Left ventricle myocardium inferior (tissue), 1 donor: ENCODE data around the gene APCDD1. TPM values are rescaled to one million over a fixed set of nuclear protein-coding genes. Genes with fewer than 3 reads are reported as not detected.

ENCODE experiments used
- DNase-seq: peaks from one replicate; pipeline ENCODE4 v3.0.0-alpha.2; 2020
- H3K27ac ChIP-seq: fragments of 200-600 bp; replicated peaks from 2 replicates; pipeline ENCODE4 v1.8.0; 2021
- H3K27me3 ChIP-seq: fragments of 200-600 bp; 2 replicates; pipeline ENCODE4 v1.8.0; 2021; ENCODE audit warnings: low read depth
- H3K36me3 ChIP-seq: fragments of 200-600 bp; 2 replicates; pipeline ENCODE4 v1.8.0; 2021
- H3K4me1 ChIP-seq: fragments of 200-600 bp; 2 replicates; pipeline ENCODE4 v1.8.0; 2021
- H3K4me3 ChIP-seq: fragments of 200-600 bp; 2 replicates; pipeline ENCODE4 v1.8.0; 2021; ENCODE audit warnings: mild to moderate bottlenecking, moderate library complexity
- H3K9me3 ChIP-seq: fragments of 200-600 bp; replicated peaks from 2 replicates; pipeline ENCODE4 v1.8.0; 2021
- intact Hi-C: fragments of 100-400 bp; cut with micrococcal nuclease; formaldehyde crosslinking; loops from one replicate; pipeline ENCODE4 v1.11.0; 2022
- total RNA-seq: library from RNA; stranded (reverse); fragmentation: NEBNext Ultra II Directional; extraction: Animal tissue kit (Norgen Biotek cat#: 25700); gene quantifications from one replicate; pipeline ENCODE4 v1.2.1, GENCODE V29; 2021
- TF ChIP-seq, protein P1 (sequence below): fragments of 200-600 bp; IDR thresholded peaks from 2 replicates; pipeline ENCODE4 v1.8.0; 2021; ENCODE audit warnings: antibody characterized with exemption, mild to moderate bottlenecking, borderline replicate concordance
- donor health status: DM: no; HTN: yes; CAD: no; lungs with severe emphysema.

The APCDD1 gene
- total RNA-seq, 1 donor from 2014 or later, result 38.0 TPM

DNA sequence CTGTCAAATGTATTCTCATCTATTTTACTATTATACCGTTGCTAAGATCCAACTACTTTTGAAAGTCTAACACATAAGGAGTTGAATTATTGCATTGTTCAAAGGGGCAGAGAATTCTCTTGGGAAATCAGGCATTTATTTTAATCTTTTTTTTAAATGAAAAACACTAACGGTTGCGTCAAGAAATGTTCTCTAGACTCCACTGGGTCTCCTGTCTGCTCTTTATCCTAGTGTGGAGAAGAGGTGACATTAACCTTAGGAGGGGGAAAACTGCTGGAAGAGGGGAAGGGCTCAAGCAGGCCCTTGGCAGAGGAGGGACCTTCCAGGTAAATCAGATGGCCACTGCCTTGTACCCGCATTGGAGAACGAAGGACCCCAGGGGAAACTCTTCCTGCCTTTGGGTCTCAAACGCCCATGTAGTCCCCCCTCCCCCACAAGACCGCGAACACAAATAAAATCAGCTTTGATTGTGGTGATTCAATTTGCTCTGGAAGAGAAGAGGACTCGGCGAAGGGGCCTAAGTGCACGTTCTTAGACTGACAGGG lies 1.1 kb upstream of the APCDD1 start:
- H3K4me1 ChIP-seq, result peaks cover 49% of the 10 kb centered on the region
- peak overlapping the region; percentile 76 for H3K4me3 ChIP-seq
- TF ChIP-seq, protein P1, sequence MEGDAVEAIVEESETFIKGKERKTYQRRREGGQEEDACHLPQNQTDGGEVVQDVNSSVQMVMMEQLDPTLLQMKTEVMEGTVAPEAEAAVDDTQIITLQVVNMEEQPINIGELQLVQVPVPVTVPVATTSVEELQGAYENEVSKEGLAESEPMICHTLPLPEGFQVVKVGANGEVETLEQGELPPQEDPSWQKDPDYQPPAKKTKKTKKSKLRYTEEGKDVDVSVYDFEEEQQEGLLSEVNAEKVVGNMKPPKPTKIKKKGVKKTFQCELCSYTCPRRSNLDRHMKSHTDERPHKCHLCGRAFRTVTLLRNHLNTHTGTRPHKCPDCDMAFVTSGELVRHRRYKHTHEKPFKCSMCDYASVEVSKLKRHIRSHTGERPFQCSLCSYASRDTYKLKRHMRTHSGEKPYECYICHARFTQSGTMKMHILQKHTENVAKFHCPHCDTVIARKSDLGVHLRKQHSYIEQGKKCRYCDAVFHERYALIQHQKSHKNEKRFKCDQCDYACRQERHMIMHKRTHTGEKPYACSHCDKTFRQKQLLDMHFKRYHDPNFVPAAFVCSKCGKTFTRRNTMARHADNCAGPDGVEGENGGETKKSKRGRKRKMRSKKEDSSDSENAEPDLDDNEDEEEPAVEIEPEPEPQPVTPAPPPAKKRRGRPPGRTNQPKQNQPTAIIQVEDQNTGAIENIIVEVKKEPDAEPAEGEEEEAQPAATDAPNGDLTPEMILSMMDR, result no peak
- peaks cover 10% of the 10 kb centered on the region for H3K27me3 ChIP-seq
- no peaks in the 10 kb centered on the region for H3K9me3 ChIP-seq
- no peak for DNase-seq
- intact Hi-C loops, result no loop called here
- peak overlapping the region; percentile 90 for H3K27ac ChIP-seq
- no peaks in the 10 kb centered on the region for H3K36me3 ChIP-seq

DNA sequence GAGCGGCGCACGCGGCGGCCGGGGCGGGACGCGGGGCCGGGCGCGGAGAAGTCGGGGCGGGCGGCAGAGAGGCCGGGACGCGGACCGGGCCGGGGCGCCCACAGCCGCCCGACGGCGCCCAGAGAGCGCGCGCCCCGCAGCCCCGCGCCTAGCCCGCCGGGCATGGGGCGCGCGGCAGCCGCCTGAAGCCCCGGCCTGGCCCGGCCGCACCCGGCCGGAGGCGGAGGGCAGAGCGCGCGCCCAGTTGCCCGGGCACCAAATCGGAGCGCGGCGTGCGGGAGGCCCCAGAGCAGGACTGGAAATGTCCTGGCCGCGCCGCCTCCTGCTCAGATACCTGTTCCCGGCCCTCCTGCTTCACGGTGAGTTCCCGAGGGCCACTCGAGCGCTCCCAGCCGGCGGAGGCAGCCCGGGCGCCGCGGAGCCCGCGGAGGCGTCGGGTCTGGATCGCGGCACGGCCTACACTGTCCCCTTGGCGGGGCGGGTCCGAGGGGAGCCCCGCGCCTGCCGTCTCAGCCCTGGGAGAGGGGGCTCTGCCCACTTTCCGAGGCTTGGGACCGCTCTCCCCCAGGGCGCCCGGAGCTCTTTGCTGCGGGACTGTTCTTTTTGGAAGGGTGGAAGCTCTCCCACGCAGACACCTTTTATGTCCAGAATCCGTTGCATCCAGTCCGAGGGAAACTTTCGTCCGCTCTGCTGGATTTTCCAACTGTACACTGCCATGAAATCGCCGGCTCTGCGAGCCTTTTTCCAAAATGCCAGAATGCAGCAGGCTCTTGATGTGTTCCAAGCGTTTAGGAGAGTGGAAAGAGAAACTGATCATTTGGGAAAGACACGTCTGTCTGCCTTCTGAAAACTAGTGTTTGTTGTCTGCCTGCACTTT lies 484 bp downstream of the APCDD1 start:
- TF ChIP-seq, protein P1, result no peak
- H3K27me3 ChIP-seq, result peaks cover 10% of the 10 kb centered on the region
- H3K36me3 ChIP-seq, result no peaks in the 10 kb centered on the region
- H3K27ac ChIP-seq, result peak overlapping the region; percentile 90
- DNase-seq, result no peak
- H3K4me1 ChIP-seq, result peaks cover 43% of the 10 kb centered on the region
- H3K9me3 ChIP-seq, result no peaks in the 10 kb centered on the region
- intact Hi-C loops, result no loop called here
- H3K4me3 ChIP-seq, result peak overlapping the region; percentile 76

DNA sequence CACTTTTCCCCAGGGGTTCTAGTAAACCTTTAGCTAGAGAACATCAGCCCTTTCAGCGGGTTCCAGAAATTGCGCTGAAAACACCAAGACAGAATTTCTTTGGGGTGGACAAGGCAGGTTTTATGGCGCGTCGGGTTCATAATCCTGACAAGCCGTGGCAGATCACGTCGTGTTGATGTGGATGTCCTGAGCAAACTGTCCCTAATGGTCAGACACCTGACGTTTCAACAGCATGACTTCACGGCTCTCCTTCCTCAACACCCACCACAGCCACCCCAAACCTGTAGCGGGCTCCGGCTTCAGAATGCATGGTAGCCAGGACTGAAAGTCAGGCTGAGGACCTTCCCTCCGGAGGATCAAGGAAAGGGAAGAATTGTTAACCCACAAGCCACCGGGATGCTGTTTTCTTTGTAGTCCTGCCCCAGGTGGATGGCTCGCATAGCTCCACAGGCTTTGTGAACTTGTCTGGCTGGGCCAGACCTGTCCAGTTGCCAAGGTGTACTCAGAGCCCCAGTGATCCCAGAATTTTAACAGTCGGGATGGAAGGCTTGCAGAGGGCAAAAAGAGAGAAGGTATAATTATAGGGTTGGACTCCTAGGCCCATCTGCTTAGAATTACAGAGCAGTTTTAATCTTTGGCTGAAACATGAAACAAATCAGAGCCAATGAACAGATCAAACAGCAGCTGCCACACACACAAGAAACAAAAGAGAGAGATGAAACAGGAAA lies 1.5 kb downstream of the APCDD1 start:
- no peaks in the 10 kb centered on the region for H3K9me3 ChIP-seq
- peaks cover 36% of the 10 kb centered on the region for H3K4me1 ChIP-seq
- intact Hi-C loops, result no loop called here
- H3K4me3 ChIP-seq, result peak overlapping the region; percentile 76
- TF ChIP-seq, protein P1, result no peak
- H3K27me3 ChIP-seq, result peaks cover 10% of the 10 kb centered on the region
- H3K27ac ChIP-seq, result peak overlapping the region; percentile 90
- H3K36me3 ChIP-seq, result no peaks in the 10 kb centered on the region
- no peak for DNase-seq

DNA sequence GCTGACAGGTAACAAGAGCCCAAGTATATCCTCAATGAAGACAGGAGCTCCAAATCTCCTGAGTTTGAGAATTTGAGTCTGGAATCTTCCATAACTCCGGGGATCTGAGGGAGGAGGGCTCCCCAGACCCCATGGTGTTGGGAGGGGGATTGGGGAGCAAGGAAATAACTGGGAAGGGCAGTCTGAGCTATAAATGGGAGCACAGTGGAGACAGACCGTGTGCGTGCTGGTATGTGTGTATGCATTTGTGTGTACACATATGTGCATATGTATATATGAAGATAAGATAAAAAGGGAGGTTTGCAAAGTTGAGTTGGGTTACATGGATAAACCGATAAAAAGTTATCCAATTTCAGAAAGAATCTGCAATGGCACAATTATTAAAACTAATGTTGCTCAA lies 2.3 kb downstream of the APCDD1 start:
- Histone ChIP-seq H3K27me3 (peaks cover 10% of the 10 kb centered on the region), H3K4me3 (peak overlapping the region; percentile 76), H3K27ac (peak overlapping the region; percentile 90), H3K36me3 (no peaks in the 10 kb centered on the region), H3K9me3 (no peaks in the 10 kb centered on the region), H3K4me1 (peaks cover 35% of the 10 kb centered on the region)
- DNase-seq, result no peak
- intact Hi-C loops, result no loop called here
- TF ChIP-seq, protein P1, result no peak

DNA sequence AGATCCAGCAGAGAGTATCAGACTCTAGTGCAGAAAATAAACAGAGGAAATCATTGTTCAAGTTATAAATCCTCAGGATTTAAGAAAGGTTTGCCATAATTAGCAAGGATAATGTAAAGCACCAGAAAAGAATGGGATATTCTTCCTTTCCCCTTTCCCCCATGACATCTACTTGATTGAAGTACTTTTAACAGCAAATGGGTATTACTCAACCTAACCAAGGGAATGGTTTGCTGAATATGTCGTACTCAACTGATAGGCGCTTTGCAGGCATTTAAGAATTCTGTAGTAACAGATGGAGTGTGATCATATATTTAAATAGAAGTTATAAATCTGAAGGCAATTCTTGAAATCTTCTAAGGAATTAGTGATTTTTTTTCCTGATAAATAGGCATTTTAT lies 2.7 kb downstream of the APCDD1 start:
- Histone ChIP-seq H3K27ac (no peak overlapping the region), H3K36me3 (no peaks in the 10 kb centered on the region), H3K9me3 (no peaks in the 10 kb centered on the region), H3K4me1 (peaks cover 31% of the 10 kb centered on the region), H3K4me3 (peak overlapping the region; percentile 76), H3K27me3 (peaks cover 10% of the 10 kb centered on the region)
- TF ChIP-seq, protein P1, result no peak
- DNase-seq, result no peak
- intact Hi-C loops, result no loop called here
